LNCAP (cell line): Measurements from ENCODE around the gene ZNF182.

Source experiments
- CTCF ChIP-seq: fragments of 450-650 bp; IDR thresholded peaks from 2 replicates; pipeline ENCODE4 v1.5.1; 2017; ENCODE audit warnings: mild to moderate bottlenecking

Gene ZNF182

GRCh38 chrX:47960406-47960805 lies 43.4 kb downstream of the ZNF182 start:
- TF ChIP-seq CTCF, result no peak

- no peak for TF ChIP-seq CTCF
Observed at GRCh38 chrX:47958761-47959342, 44.9 kb downstream of the ZNF182 start.

- TF ChIP-seq CTCF, result no peak
Observed at GRCh38 chrX:47956016-47956415, 47.8 kb downstream of the ZNF182 start.

GRCh38 chrX:47941423-47941822 lies 62.4 kb downstream of the ZNF182 start:
- no peak for TF ChIP-seq CTCF

GRCh38 chrX:47940448-47940847 lies 63.3 kb downstream of the ZNF182 start:
- no peak for TF ChIP-seq CTCF

- no peak for TF ChIP-seq CTCF
Observed at GRCh38 chrX:47936940-47937317, 66.9 kb downstream of the ZNF182 start.

- no peak for TF ChIP-seq CTCF
Observed at GRCh38 chrX:47936224-47936939, 67.4 kb downstream of the ZNF182 start.
